Esophagus muscularis mucosa (tissue), 4 donors: ENCODE data around the gene A1CF.

Experiments
- EP300 ChIP-seq: sonication (generic); formaldehyde crosslinking; IDR thresholded peaks from one replicate; pipeline ENCODE4 v1.6.1; 2017; ENCODE audit warnings: antibody characterized with exemption
- POLR2A ChIP-seq: fragments of 450-650 bp; IDR thresholded peaks from one replicate; pipeline ENCODE4 v1.6.1; 2017; ENCODE audit warnings: antibody characterized with exemption, moderate library complexity, mild to moderate bottlenecking, low read depth
- POLR2AphosphoS5 ChIP-seq, 2 donors: sonication (generic); formaldehyde crosslinking; IDR thresholded peaks; one replicate each; pipeline ENCODE4 v1.6.1; 2017; ENCODE audit warnings: antibody characterized with exemption in 2 of 2
- TF ChIP-seq, protein P1 (sequence below), 3 experiments: fragments of 200-600 bp in 2 of 3; fragments of 450-650 bp in 1 of 3; sonication (generic) in 2 of 3; IDR thresholded peaks; one replicate each; pipeline ENCODE4 v1.5.1; 2017 to 2019; ENCODE audit warnings: antibody characterized with exemption in 3 of 3, mild to moderate bottlenecking in 2 of 3, moderate library complexity in 1 of 3

GRCh38 chr10:50809596-50809995 lies 75.8 kb downstream of the A1CF start:
- TF ChIP-seq, protein P1, sequence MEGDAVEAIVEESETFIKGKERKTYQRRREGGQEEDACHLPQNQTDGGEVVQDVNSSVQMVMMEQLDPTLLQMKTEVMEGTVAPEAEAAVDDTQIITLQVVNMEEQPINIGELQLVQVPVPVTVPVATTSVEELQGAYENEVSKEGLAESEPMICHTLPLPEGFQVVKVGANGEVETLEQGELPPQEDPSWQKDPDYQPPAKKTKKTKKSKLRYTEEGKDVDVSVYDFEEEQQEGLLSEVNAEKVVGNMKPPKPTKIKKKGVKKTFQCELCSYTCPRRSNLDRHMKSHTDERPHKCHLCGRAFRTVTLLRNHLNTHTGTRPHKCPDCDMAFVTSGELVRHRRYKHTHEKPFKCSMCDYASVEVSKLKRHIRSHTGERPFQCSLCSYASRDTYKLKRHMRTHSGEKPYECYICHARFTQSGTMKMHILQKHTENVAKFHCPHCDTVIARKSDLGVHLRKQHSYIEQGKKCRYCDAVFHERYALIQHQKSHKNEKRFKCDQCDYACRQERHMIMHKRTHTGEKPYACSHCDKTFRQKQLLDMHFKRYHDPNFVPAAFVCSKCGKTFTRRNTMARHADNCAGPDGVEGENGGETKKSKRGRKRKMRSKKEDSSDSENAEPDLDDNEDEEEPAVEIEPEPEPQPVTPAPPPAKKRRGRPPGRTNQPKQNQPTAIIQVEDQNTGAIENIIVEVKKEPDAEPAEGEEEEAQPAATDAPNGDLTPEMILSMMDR (IDR thresholded peaks at IDR 0.05), result no peak
- no peak for TF ChIP-seq POLR2A
- TF ChIP-seq POLR2AphosphoS5 (IDR thresholded peaks at IDR 0.05), result no peak
- no peak for TF ChIP-seq EP300
